SH-SY5Y (cell line): ENCODE results near the gene NELFA.

Experiments used
- GATA2 ChIP-seq: IDR thresholded peaks from 2 replicates; pipeline ENCODE4 v1.6.1; 2011; ENCODE audit warnings: mild to moderate bottlenecking, low read depth, low read length
- GATA3 ChIP-seq: IDR thresholded peaks from 2 replicates; pipeline ENCODE4 v1.6.1; 2011; ENCODE audit warnings: low read depth, mild to moderate bottlenecking, low read length, moderate library complexity

GRCh38 chr4:1974840-1975239, 33.9 kb downstream of the NELFA start:
- TF ChIP-seq GATA3 (no peak), GATA2 (no peak)
